ENCODE results near the gene GPX3.

Gene GPX3

DNA sequence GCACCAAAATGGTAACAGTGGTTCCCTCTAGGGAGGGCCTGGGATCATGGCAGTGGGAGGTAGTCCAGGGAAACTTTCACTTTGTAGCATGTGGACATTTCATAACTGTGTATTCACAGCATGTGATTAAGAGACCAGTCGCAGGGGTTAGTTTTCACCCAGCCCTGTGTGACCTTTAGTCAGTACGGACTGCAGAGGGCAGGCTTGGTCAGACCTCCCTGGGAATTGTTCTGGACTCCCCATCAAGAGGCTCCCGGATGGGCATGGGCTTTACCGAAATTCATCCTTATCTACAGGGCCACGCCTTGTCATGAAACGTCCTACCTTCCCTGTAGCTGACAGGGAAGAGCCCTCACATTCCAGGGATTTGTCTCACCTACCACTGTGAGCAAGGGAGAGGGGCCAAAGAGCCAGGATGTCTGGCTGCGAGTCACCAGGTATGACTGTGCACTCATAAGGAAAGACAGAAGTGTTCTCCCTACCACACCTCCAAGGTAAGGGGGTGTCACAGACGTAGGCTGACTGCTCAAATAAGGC lies 19.9 kb downstream of the GPX3 start:
- H3K27ac ChIP-seq, result no peak overlapping the region

DNA sequence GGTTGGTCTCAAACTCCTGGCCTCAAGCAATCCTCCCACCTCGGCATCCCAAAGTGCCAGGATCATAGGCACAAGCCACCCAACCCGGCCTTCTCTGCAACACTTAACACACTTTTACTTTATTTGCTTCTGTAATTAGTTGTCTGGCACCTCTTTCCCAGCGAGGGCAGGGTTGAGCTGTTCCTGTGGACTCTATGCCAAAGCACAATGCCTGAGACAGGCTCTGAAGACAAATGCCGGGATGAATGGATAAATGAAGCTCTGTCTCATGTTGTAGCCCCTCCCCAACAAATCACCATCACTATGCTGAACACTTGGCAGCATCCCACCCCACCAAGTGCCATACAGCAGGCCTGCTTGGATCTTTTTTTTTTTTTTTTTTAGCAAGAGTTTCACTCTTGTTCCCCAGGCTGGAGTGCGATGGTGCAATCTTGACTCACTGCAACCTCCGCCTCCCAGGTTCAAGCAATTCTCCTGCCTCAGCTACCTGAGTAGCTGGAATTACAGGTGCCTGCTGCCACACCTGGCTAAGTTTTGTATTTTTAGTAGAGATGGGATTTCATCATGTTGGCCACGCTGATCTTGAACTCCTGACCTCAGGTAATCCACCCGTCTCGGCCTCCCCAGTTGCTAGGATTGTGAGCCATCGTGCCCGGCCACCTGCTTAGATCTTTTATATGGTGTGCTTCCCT lies 21.3 kb downstream of the GPX3 start:
- Histone ChIP-seq H3K9ac (no peak overlapping the region), H3K27me3 (no peaks in the 10 kb centered on the region), H4K20me1 (peaks cover 6% of the 10 kb centered on the region; the same call in 1 of the 2 replicates), H3K36me3 (peaks cover 98% of the 10 kb centered on the region), H3K4me2 (no peak overlapping the region), H3K4me1 (no peaks in the 10 kb centered on the region), H3K9me3 (no peaks in the 10 kb centered on the region), H3K27ac (no peak overlapping the region), H3K4me3 (no peak overlapping the region)
- TF ChIP-seq Cebpa-rat (IDR thresholded peaks at IDR 0.05), result no peak

More for the DNA sequence above, 19.9 kb downstream of the GPX3 start:
- H3K9ac ChIP-seq, result no peak overlapping the region
- H3K4me1 ChIP-seq, result no peaks in the 10 kb centered on the region
- no peaks in the 10 kb centered on the region for H3K9me3 ChIP-seq
- no peaks in the 10 kb centered on the region for H3K27me3 ChIP-seq
- H3K4me2 ChIP-seq, result no peak overlapping the region
- H4K20me1 ChIP-seq, result peaks cover 6% of the 10 kb centered on the region; the same call in 1 of the 2 replicates
- H3K36me3 ChIP-seq, result peaks cover 100% of the 10 kb centered on the region
- H3K4me3 ChIP-seq, result no peak overlapping the region
- no peak for TF ChIP-seq Cebpa-rat (IDR thresholded peaks at IDR 0.05)

DNA sequence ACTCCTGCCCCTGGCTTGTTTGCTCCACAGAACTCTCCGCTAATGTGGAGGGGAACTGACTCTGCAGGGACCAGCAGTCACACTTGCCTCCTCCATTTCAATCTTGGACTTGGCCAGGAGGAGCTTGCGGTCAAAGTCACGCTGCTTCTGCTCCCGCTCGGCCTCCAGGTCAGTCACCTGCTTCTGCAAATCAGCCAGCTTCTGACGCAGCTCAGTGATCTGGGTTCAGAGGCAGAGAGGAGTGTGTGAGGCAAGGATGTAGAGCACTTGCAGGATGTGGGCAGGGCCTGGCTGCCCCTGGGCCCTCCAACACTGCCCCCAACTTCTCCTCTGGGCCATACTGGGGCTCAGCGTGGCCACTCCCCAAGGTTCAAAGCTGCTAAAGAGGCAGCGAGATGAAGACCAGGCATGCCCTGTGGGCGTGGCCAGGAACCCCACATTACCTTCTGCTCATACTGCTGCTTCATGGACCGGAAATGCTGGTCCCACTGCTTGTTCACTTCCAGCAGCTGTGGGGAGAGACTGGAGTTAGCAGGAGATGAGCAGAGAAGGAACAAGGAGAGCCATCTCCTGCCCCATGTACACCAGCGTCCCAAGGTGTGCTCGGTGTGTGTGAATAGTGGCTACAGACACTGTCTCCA lies 22.2 kb downstream of the GPX3 start:
- Histone ChIP-seq H3K27ac (no peak overlapping the region), H3K36me3 (peaks cover 98% of the 10 kb centered on the region), H3K4me2 (no peak overlapping the region), H3K9me3 (no peaks in the 10 kb centered on the region), H3K27me3 (no peaks in the 10 kb centered on the region), H3K4me3 (no peak overlapping the region), H4K20me1 (peaks cover 13% of the 10 kb centered on the region), H3K9ac (no peak overlapping the region), H3K4me1 (no peaks in the 10 kb centered on the region)
- TF ChIP-seq Cebpa-rat (IDR thresholded peaks at IDR 0.05), result no peak

DNA sequence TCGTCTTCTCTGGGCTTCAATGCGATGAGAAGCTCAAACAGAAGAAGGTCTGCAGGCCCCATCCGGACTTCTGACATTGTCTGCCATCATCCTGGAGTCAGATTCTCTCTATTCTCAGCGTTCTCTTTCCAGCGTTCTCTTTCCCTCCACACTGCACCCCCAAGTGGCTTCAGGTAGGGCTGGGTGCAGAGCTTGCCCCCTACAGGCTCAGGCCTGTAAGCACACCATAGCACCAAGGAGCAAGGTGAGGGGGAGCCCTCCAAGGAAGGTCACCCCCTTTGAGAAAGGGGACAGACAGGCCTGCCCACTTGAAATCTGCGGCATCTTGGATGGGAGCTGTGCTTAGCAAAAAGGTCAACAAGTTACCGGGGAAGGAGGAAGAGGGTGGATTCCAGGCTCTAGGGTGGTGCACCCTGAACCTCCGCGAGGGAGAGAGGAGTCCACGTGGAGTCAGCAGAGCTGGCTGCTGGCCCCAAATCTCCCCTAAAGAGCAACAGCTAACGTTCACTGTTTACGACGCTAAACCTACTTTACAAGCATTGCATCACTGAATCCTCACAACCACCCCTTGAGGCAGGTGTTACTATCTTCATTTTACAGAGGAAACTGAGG lies 27.5 kb downstream of the GPX3 start:
- no peak for TF ChIP-seq Cebpa-rat (IDR thresholded peaks at IDR 0.05)
- H3K9me3 ChIP-seq, result no peaks in the 10 kb centered on the region
- H3K27me3 ChIP-seq, result no peaks in the 10 kb centered on the region
- H3K4me2 ChIP-seq, result no peak overlapping the region
- H3K36me3 ChIP-seq, result peaks cover 90% of the 10 kb centered on the region
- peaks cover 30% of the 10 kb centered on the region; the same call in 1 of the 2 replicates for H4K20me1 ChIP-seq
- peaks cover 13% of the 10 kb centered on the region for H3K4me1 ChIP-seq
- H3K9ac ChIP-seq, result no peak overlapping the region
- no peak overlapping the region for H3K4me3 ChIP-seq
- H3K27ac ChIP-seq, result no peak overlapping the region

DNA sequence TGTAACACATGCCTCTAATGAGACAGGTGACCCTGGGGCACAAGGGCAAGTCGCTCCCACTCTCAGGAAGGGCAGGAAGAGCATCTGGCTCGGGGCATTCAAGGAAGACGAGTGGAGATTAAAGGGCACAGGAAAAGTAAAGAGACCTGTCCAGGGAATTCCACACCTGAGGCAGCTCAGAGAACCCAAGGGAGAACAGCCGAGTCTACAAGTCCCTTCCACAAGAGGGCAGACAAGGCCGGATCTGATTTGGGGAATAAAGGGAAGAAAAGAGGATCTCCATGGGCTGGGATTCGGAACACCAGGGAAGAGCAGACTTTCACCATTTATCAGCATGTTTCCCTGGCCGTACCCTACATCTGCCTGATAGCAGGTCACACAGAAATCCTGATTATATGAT lies 28.1 kb downstream of the GPX3 start:
- no peak overlapping the region for H3K4me2 ChIP-seq
- H4K20me1 ChIP-seq, result peaks cover 36% of the 10 kb centered on the region; the same call in 1 of the 2 replicates
- no peaks in the 10 kb centered on the region for H3K9me3 ChIP-seq
- H3K27me3 ChIP-seq, result no peaks in the 10 kb centered on the region
- H3K4me1 ChIP-seq, result peaks cover 19% of the 10 kb centered on the region
- no peak overlapping the region for H3K27ac ChIP-seq
- H3K4me3 ChIP-seq, result no peak overlapping the region
- no peak for TF ChIP-seq Cebpa-rat (IDR thresholded peaks at IDR 0.05)
- H3K9ac ChIP-seq, result no peak overlapping the region
- peaks cover 88% of the 10 kb centered on the region for H3K36me3 ChIP-seq

DNA sequence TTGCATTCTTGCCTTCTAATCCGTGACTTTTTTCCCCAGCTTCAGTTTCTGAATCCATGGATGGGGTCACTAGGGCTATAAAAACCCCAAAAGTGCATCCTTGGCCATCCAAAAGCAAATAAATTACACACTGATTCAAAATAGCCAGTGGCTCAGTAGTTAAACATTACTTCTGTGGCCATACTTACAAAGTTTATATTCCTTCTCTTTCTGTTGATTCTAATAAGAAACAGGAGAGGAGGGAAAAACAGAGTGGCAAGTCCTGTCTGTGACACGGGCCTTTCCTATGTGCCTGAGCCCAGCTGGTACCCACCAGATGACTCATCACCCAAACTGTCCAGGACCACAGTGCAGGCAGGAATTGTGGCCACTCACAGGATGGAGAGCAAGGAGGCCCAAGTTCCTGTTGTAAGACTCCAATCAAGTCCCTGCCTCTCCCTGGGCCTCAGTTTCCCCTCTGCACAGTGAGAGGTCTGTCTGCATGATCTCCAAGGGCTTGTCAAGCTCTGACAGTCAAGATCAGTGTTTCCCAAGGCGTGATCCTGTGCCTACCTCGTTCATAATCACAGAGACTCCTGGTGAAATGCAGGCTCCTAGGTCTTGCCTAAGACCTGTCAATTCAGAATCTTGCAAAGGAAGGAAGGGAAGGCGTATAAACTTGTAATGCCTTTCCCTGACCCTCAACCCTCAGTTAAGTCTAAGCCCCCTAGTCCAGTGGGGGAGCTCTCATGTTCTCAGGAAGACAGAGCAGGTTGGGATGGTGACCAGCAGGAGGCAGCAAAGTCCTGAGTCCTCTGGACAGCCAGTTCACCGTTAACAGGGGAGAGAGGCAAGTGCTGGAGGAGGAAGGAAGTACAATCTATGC lies 30.9 kb downstream of the GPX3 start:
- H3K9me3 ChIP-seq, result no peaks in the 10 kb centered on the region
- no peak overlapping the region for H3K4me3 ChIP-seq
- H3K9ac ChIP-seq, result no peak overlapping the region
- peak overlapping the region; percentile 75; the same call in 1 of the 2 replicates for H3K4me2 ChIP-seq
- H3K27ac ChIP-seq, result no peak overlapping the region
- H3K36me3 ChIP-seq, result peaks cover 89% of the 10 kb centered on the region
- H3K27me3 ChIP-seq, result no peaks in the 10 kb centered on the region
- peaks cover 60% of the 10 kb centered on the region; the same call in 1 of the 2 replicates for H4K20me1 ChIP-seq
- peaks cover 25% of the 10 kb centered on the region for H3K4me1 ChIP-seq
- TF ChIP-seq Cebpa-rat (IDR thresholded peaks at IDR 0.05), result no peak

DNA sequence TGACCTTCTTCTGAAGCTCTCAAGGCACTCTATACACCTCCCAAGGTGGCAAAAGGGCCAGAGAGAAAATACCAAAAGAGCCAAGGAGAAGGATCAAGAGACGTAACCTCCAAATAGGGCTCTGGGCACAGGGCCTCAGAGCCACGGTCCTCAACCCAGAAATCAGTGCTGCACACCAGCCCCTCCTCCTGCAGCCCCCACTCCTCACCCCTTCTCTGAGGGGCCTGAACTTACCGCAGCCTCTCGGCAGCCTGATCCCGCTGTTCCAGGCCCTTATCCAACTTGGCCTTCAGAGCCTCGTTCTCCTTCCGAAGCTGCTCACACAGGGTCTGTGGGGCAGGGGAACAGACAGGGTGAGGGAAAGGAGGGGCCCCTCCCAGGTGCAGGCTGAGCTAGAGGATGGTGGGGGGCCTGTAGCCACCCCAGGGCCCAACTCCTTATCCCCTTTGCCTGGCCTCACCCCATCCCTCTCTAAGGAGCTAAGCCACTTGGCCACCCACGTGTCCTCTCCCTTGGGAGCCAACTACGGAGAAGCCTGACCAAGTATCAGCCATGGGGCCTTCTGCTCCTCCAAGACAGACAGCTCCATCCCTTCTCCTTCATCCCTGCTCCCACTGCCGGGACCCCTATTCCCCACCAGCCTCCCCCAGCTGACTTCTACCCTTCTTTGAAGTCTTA lies 31.7 kb downstream of the GPX3 start:
- Histone ChIP-seq H3K9me3 (no peaks in the 10 kb centered on the region), H3K4me1 (peaks cover 33% of the 10 kb centered on the region), H3K4me3 (no peak overlapping the region), H3K36me3 (peaks cover 90% of the 10 kb centered on the region), H3K9ac (peak overlapping the region; percentile 30; the same call in 1 of the 2 replicates), H3K4me2 (peak overlapping the region; percentile 75), H3K27me3 (no peaks in the 10 kb centered on the region), H3K27ac (peak overlapping the region; percentile 54), H4K20me1 (peaks cover 65% of the 10 kb centered on the region; the same call in 1 of the 2 replicates)
- no peak for TF ChIP-seq Cebpa-rat (IDR thresholded peaks at IDR 0.05)

DNA sequence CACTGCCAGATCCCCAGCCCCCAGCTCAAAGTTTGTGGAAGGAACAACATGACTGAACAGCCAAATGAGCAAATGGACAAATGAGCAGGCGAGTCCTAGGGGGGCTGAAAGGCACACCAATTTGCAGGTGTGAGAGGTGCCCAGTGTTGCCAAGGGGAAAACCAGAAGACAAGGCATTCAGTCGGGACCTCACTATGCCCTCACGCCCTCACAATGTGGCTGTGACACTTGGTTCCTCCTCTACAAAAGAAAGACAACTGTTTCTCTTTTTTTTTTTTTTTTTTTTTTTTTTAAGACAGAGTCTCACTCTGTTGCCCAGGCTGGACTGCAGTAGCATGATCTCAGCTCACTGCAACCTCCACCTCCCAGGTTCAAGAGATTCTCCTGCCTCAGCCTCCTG lies 32.4 kb downstream of the GPX3 start:
- Histone ChIP-seq H3K27me3 (no peaks in the 10 kb centered on the region), H3K36me3 (peaks cover 90% of the 10 kb centered on the region), H3K27ac (0 out of 2 replicates have a peak overlapping the region, but pooled peaks have one; percentile 54), H3K4me3 (no peak overlapping the region), H3K9ac (no peak overlapping the region), H3K9me3 (no peaks in the 10 kb centered on the region), H3K4me1 (peaks cover 37% of the 10 kb centered on the region), H4K20me1 (peaks cover 60% of the 10 kb centered on the region; the same call in 1 of the 2 replicates), H3K4me2 (peak overlapping the region; percentile 75)
- no peak for TF ChIP-seq Cebpa-rat (IDR thresholded peaks at IDR 0.05)

Measured in BLaER1 (cell line).